Panc1 (cell line): Measurements from ENCODE around the gene ARHGEF6.

ENCODE experiments used
- CTCF ChIP-seq: fragments of 450-650 bp; IDR thresholded peaks from 2 replicates; pipeline ENCODE4 v1.5.1; 2017; ENCODE audit warnings: mild to moderate bottlenecking
- REST ChIP-seq, 2 experiments: IDR thresholded peaks; 2 replicates each; pipeline ENCODE4 v1.6.1; 2011 to 2012; ENCODE audit warnings: low read depth in 2 of 2, control low read depth in 1 of 2, low read length in 1 of 2, mild to moderate bottlenecking in 1 of 2, moderate library complexity in 1 of 2; ENCODE audit not compliant: insufficient read depth in 1 of 2

- no peak for TF ChIP-seq CTCF
- no peak for TF ChIP-seq REST (IDR thresholded peaks at IDR 0.05; ENCODE audit: insufficient read depth in 1 of 2, low read depth in 2 of 2, low read length in 1 of 2)
Observed at GRCh38 chrX:136822337-136823095, 41.8 kb upstream of the ARHGEF6 start.
